GM19035 (cell line): ENCODE measurements around the gene ABHD17B.
"Not testable (repeated sequence)": the region's sequence is repeated elsewhere in the genome, so short reads cannot be mapped to it uniquely, and the experiment has no call there.

Experiments
- ATAC-seq: cut with Tn5 transposase; IDR thresholded peaks from one replicate; pipeline ENCODE4 v1.9.1; 2021; ENCODE audit not compliant: unreplicated experiment

The ABHD17B gene

DNA sequence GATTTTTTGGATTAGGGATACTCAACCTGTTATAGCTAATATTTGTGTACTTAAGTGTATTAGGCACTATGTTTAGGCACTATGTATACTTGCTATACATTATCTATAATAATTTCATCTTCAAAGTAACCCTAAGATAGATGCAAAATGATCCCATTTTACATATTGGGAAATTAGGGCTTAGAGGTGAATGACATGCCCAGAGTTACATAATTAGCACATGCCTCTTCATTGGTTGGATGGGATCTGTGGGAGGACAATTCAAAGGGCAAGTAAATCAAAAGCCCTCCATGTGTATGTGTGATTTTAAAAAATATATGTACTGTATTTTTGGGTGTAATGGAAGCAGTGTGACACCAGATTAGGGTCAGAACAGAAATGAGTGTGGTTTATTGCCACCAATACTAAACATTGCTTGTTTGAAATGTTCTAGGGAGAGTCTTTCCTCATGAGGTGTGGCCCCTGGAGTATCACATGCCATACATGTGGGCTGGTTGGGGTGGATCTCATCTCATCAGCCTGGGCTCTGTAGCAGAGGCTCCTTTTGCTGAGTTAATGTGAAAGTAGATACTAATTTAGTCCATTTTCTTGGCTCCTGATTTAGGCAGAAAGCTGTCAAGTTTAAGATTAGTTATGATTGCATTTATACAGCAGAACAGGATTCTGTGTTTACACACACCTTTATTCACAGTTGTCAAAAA, 6.0 kb upstream of the ABHD17B start:
- peak; percentile 71 for ATAC-seq

GRCh38 chr9:71915495-71915894, 4.5 kb upstream of the ABHD17B start:
- ATAC-seq: no peak

DNA sequence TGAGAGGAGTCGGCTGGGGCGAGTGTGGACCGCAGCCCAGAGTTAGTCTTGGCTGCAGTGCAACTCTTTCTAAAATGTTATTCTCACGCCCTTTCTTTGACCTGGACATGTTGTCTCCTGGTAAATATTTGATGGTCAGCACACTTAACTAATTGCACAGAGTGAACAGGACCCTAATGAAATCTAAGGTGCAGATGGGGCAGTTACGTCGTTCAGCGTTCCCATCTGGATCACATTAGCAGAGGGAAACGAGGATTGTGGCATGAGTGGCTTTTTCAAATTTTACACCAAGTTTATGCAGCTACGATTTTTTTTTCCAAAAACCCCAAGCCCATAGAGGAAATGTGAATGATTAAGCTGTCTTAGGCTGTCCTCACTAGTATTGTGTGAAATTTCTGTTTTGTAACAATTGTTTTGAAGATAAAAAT, 929 bp upstream of the ABHD17B start:
- no peak for ATAC-seq

GRCh38 chr9:71910650-71911060, 338 bp downstream of the ABHD17B start:
- ATAC-seq: peak; percentile 17

DNA sequence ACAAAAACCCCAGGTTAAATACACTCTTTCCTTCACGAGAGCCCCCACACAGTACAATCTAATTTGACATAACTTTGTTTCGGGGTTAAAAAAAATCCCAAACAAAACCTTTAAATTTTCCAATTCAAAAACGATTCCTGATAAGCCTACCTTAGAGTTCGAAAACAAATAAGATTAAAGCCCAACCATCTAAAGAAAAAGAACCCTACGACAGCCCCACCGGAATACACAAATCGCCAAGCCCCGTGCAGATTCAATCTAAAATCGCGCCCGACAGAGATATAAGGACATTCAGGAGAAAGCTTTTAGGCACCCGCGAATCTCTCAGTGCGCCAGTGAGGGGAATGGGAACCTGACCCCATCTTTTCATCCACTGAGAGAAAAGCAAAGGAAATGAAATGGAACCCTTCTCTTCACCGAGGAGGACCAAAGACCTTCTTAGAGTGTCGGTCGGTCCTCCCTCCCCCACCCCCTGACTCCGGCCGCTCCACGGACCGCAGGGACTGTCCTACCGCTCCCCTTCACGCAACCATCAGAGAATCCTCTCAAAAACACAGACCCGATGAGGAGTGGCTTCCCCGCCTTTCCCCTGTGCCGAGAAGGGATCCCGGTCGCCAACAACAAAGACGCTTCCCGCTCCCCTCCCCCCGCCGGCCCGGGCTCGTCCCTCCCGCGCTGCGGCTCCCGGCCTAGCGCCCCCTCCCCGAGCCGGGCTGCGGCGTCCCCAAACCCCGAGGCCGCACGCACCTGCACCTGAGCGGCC, 925 bp downstream of the ABHD17B start:
- ATAC-seq: peak; percentile 13

- ATAC-seq: no peak
Measured at GRCh38 chr9:71908825-71909224, 2.2 kb downstream of the ABHD17B start.

DNA sequence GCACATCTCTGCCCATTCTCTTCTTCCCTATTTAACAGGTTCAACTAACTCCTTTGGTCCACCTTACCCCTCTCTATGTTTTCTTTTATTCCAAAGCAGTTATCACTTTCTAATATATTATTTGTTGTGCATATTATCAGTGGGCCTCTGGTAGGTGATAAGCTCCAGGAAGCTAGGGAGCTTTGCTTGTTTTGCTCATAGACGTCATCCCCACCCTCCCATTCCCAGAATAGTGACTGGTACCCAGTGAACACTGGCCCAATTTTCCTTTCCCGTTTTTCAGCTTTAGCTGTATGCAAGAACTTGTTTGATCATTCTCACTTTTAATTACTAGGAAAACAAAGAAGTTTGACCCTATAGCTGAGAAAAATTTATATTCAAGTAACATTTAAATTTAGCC, 6.9 kb downstream of the ABHD17B start:
- ATAC-seq: no peak

DNA sequence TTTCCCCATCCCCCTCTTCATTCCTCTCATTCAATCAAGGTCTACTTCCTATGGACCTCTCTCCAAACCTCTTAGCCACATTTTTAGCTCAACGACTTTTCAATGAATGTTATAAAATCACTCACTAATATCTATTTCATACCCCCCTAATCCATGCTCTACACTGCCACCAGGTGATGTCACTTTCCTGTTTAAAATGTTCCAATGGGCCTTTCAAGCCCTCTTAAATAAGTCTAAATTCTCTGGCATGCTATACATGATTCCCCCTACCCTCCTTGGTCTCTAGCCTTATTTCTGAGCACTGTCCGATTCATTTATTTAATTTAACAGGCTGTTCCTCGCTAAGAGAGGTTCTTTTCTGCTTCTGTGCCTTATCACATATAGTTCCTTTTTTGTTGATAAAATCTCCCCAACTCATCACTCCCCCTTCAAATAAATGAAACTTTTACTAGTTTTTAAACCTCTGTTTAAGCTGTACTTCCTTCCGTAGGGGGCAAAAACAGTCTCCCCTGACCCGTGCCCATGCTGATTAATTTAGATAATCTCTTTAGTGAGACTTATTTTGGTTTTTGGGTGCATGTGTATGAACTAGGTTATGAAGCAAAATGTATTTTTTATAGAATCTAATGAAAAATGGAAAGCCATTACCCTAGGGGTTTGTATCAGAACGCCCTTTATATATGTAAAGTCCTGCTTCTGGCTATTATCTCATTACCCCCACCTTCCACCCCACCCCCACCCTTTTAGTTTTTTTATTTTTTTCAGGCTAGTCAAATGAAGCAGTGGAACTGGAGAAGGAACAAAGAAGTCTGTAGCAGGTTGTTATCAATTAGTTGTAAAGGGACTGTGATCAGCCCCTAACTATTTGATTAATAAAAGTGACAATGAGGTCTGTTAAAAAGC, 9.0 kb downstream of the ABHD17B start:
- no peak for ATAC-seq

DNA sequence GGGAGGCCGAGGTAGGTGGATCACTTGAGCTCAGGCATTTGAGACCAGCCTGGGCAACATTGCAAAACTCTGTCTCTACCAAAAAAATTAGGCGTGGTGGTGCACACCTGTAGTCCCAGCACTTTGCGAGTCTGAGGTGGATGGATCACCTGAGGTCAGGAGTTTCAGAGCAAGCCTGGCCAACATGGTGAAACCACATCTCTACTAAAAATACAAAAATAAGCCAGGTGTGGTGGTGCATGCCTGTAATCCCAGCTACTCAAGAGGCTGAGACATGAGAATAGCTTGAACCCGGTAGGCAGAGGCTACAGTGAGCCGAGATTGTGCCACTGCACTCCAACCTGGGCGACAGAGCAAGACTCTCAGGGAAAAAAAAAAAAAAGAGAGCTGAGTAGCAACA, 12.2 kb downstream of the ABHD17B start:
- ATAC-seq: not testable (repeated sequence)

- peak; percentile 73 for ATAC-seq
Measured at GRCh38 chr9:71897577-71897976, 13.4 kb downstream of the ABHD17B start.

- no peak for ATAC-seq
Measured at GRCh38 chr9:71896761-71897160, 14.2 kb downstream of the ABHD17B start.

GRCh38 chr9:71895955-71896354, 15.0 kb downstream of the ABHD17B start:
- no peak for ATAC-seq

DNA sequence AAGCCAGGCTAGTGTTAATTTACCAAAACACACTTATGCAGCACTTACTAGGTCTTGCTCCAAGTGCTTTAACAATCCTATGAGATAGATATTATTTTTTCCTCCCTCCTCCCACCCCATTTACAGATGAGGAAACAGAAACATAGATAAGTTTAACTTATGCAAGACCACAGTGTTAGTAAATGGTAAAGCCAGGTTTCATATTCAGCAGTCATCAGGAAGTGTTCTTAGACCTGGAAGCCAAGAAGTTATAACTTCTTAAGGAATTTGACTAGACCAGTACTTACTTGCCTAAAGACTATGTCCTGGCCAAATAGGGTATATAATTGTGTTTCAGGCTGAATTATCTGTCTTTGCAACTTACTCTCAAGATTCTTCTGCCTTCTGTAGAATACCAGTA, 15.9 kb downstream of the ABHD17B start:
- ATAC-seq: no peak

- ATAC-seq: no peak
Measured at GRCh38 chr9:71891557-71892189, 19.3 kb downstream of the ABHD17B start.

DNA sequence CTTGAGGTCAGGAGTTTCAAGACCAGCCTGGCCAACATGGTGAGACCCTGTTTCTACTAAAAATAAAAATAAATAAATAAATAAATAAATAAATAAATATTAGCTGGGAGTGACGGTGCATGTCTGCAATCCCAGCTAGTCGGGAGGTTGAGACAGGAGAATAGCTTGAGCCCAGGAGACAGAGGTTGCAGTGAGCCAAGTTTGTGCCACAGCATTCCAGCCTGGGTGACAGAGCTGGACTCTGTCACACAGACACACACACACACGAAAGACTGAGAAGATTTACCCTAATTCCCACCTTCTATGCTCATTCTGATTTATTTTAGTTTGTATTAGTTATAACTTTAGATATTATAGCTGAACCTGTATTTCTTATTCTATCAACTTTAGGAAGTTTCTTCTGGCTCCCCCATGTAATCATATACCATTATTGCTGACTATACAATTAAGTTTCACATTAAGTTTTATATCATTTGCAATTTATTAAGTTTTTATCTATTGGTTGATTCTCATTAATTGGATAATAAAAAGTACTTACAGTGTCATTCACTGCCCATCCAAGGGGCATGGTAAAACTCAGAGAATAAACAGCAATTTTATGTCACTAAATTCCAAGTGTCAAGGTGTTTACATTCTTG, 20.8 kb downstream of the ABHD17B start:
- no peak for ATAC-seq

GRCh38 chr9:71887362-71887761, 23.6 kb downstream of the ABHD17B start:
- ATAC-seq: no peak

- ATAC-seq: no peak
Measured at GRCh38 chr9:71886541-71886940, 24.5 kb downstream of the ABHD17B start.

DNA sequence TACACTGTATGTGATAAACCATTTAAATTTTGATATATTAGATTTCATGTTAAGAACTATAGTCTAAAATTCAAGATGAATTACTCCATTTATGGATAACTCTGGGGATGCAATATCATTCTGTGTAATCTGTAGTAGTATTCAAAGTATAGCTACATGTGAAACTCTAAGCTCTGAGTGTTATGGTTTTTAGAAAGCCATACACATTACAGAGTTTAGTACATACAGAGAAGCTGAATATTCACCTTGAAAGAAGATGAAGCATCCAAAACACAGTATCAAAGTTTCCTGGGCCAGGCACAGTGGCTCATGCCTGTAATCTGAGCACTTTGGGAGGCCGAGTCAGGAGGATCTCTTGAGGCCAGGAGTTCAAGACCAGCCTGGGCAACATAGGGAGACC, 25.0 kb downstream of the ABHD17B start:
- ATAC-seq: no peak

DNA sequence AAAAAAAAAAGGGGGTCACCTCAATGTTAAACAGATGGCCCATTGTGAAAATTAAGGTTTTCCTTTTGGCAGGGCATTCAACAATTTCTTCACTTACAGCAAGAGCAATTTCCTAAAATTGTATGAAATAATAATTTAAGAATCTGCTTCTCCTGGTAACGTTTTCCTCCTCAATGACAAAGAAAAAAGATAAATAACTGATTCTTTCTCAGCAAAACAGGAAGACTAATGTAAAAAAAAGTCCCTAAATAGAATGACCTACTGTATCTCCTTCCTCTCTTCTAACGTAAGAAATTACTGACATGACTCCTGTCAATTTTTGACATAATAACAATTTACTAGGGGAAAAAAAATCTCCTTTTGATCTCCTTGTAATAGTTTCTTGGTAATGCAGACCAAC, 25.5 kb downstream of the ABHD17B start:
- no peak for ATAC-seq

- ATAC-seq: no peak
Measured at GRCh38 chr9:71884005-71884404, 27.0 kb downstream of the ABHD17B start.
